Lower leg skin (tissue), 3 donors: Measurements from ENCODE around the gene HERC2.

ENCODE experiments used
- CTCF ChIP-seq, 3 donors: fragments of 450-650 bp; IDR thresholded peaks; one replicate each; pipeline ENCODE4 v1.5.1; 2016; ENCODE audit warnings: antibody characterized with exemption in 3 of 3, mild to moderate bottlenecking in 3 of 3, moderate library complexity in 2 of 3
- POLR2A ChIP-seq, 2 donors: fragments of 450-650 bp; IDR thresholded peaks; one replicate each; pipeline ENCODE4 v1.6.1; 2016 to 2017; ENCODE audit warnings: antibody characterized with exemption in 2 of 2, mild to moderate bottlenecking in 1 of 2, moderate library complexity in 1 of 2

GRCh38 chr15:28243901-28244300 is 78.1 kb downstream of the HERC2 start:
- no peak for TF ChIP-seq POLR2A (IDR thresholded peaks at IDR 0.05)
- TF ChIP-seq CTCF (IDR thresholded peaks at IDR 0.05), result no peak
